NB4 (cell line): ENCODE data around the gene ALG5.

Source experiments
- CTCF ChIP-seq: IDR thresholded peaks from one replicate; pipeline ENCODE4 v1.5.1; 2012; ENCODE audit warnings: low read depth, low read length
- POLR2A ChIP-seq: IDR thresholded peaks from 2 replicates; pipeline ENCODE4 v1.6.1; 2011; ENCODE audit warnings: mild to moderate bottlenecking; ENCODE audit not compliant: insufficient read length; ENCODE audit errors: extremely low read depth

- TF ChIP-seq POLR2A (no peak), CTCF (no peak)
Measured at GRCh38 chr13:36966404-36966803, 32.7 kb downstream of the ALG5 start.
